Ureter (tissue), 1 donor: Measurements from ENCODE around the gene EMILIN2. TPM values are rescaled to one million over a fixed set of nuclear protein-coding genes. Genes with fewer than 3 reads are reported as not detected.
A peak's percentile ranks its signal among the peaks of the same experiment; 100 is the strongest.

ENCODE experiments used
- DNase-seq: peaks from one replicate; pipeline ENCODE4 v3.0.0-alpha.2; 2020; ENCODE audit warnings: low spot score
- total RNA-seq: library from RNA; stranded (reverse); gene quantifications from one replicate; pipeline ENCODE4 v1.2.4, GENCODE V29; 2023
- donor health status: DM: yes; HTN: yes; CAD: no.

EMILIN2 gene
- total RNA-seq, 1 donor from 2014 or later, result 17.5 TPM

DNA sequence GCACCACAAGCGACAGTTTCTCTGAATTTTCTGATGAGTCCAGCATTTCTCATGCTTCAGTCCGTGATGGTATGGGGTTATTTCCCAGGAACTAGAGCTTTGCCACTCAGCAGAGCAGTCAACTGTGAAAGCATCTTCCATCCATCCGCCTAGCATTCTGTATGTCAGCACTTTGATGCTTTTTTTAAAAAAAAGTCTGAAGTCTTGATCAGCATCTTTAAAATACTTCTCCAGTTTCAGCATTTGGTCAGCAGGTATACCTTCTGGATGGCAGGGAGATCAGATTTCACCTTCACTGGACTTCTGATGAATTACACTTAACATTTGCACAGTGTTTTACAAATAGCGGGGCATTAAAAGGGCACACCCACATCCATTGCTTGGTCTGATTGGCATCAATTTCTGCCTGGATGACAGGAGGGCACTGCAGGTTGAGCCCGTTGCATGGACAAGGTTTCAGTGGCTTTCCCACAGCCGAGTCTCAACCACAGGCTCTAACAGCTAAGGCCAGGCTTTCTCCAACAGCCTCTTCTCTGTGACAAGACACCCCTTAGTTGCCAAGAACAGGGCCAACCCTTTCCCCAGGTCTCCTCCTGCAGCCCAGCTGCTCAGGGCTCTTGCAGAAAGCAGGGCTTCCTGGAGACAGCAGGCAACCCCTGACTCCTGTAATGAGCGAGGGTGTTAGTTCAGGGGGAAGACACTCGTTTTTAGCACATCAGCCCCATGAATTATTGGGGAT is 54.0 kb downstream of the EMILIN2 start:
- DNase-seq, result no peak

DNA sequence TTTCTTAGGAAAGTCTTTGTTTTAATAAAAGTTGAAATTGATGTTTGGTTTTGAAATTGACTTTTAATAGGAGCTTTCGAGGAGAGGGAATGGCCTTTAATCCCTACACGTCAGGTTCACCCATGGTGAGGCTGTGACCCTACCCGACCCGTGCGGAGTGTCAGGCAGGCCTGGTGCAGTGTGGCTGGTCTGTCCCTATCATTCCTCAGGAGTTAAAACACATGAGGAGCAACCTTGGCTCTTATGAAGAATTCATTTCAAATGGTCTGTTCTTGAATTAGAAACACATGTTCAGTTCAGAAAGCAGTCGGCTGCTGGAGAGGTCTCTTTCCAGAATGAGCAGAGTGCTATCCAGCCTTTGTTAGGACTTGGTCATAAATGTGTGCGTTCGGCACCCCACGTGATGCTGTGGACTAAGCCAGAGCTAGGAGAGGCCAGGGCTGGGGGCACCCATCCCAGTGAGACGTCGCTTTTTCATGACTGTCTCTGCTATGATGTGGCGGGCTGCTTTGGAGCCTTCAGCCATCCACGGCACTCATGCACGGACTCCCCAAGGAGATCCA is 54.7 kb downstream of the EMILIN2 start:
- DNase-seq, result no peak

DNA sequence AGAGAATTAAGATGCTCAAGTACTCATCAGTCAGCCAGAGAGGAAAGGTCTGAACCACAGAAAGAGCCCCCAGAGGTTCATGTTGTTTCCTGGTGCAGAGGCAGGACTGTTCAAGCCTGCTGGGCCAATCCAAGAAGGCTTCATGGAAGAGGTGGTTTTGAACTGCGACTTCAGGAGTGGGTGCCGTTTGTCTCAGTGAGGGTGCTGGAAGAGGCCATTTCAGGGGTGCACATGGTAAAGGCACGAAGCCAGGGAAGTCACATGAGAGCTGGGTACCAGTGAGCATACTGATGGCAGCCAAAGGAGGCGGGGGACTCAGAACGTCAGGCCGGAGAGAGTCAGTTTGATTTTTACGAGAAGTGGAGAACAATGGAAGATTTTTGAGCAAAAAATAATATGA is 55.5 kb downstream of the EMILIN2 start:
- no peak for DNase-seq

DNA sequence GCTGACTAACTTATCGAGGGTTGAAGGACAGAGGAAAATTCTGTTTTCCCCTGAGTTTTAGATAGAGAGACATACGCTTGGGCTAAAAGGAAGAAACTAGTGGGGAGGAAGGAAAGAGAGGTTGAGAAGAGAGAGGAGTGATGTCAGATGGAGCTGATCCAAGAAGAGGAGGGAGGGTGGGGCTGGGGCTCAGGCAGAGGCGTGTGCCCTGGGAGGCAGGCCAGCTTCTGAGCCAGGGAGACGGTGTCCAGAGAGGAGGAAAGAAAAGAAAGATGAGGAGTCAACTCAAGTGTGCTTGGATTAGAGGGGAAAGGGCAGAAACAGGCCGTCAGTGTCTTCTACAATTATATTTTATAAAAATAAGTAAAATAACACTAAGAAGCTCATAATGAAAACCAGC is 56.2 kb downstream of the EMILIN2 start:
- DNase-seq, result peak; percentile 71

DNA sequence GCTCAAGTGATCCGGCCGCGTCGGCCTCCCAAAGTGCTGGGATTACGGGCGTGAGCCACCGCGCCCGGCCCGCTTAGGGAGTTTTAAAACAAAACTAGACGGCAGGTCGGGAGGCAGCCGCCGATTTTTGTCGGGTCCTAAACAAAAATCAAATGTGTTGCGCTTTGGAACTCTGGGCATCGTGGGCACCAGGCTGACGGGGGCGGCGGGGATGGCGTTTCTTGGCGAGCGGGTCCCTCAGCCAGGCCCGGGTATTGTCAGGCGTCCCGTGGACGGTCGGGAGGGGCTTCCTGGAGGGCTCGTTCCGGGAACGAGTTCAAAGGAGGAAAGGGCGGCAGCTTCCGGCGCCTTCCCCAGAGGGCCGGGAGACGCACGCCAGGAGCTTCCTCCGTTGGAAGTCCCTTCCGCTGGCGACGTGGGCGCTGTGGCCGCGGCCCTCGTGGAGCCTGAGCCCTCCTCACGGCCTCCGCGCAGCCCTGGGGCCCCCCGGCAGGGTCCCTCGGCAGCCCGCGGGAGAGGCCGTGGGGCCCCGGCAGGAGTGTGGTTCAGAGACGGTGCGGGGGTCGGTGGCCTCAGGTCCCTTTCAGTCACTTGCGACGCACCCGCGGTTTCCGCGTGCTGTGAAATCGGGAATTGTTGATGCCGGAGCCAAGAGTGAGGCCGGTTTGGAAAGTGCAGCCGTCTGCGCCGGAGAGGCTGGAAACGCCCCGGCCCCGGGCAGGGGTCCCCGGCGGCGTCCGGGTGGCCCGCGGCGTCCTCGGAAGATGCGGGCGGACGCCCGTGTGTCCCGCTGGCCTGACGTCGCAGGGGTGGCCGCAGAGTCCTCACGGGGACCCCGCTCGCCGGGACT is 59.3 kb downstream of the EMILIN2 start:
- peak; percentile 82 for DNase-seq

DNA sequence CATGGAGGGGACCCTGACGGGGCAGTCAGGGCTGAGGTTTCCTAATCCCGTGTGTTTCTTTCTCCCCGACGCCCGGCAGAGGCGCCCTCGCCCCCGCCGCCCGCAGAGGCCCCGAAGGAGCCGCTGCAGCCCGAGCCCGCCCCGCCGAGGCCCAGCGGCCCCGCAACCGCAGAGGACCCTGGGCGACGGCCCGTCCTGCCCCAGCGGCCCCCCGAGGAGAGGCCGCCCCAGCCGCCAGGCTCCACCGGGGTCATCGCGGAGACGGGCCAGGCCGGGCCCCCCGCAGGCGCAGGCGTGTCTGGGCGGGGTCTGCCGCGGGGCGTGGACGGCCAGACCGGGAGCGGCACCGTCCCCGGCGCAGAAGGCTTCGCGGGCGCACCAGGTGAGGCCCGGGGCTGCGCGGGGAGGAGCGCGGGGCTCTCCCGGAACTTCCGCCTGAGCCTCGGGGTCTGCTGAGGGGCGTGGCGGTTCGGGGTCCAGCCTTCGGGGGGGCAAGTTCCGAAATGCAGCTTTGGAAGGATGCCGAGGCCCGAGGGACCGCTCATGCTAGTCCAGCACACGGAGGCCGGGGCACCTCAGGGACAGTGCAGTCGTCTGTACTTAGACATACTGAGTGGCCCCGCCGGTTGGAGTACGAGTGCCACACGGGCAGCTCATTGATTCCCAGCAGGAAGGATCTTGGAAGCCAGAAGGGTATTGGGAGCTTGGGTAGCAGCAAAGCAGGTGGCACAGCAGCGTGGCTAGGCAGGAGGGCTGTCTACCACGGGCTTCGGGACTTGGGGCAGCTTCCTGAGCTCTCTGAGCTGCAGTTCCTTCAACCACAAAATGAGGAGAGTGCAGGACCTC is 60.1 kb downstream of the EMILIN2 start:
- DNase-seq, result no peak

DNA sequence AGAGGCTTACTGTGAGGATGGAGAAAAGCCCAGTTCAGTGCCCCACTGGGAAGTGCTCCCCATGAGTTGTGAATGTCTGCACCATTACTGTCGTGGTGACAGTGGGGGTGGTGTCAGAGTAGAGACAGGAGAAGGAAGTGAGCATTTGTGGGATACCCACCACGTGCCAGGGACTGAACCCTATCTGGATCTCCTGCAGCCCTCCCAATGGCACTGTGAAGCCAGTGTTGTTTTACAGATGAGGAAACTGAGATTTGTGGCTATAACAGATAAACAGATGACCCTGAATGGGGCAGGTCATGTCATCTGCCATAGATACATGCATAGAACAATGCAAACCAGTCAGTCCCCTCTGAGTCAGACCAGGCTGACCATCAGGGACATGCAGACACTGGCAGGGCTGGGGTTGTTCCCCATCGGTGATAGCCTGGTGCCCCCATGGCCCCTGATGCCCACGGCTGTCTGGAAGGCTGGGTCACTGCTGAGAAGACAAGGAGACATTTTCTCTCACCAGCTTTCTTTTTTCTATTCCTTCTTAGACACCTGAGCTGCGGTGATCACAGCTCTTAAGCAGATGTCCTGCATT is 60.8 kb downstream of the EMILIN2 start:
- no peak for DNase-seq

DNA sequence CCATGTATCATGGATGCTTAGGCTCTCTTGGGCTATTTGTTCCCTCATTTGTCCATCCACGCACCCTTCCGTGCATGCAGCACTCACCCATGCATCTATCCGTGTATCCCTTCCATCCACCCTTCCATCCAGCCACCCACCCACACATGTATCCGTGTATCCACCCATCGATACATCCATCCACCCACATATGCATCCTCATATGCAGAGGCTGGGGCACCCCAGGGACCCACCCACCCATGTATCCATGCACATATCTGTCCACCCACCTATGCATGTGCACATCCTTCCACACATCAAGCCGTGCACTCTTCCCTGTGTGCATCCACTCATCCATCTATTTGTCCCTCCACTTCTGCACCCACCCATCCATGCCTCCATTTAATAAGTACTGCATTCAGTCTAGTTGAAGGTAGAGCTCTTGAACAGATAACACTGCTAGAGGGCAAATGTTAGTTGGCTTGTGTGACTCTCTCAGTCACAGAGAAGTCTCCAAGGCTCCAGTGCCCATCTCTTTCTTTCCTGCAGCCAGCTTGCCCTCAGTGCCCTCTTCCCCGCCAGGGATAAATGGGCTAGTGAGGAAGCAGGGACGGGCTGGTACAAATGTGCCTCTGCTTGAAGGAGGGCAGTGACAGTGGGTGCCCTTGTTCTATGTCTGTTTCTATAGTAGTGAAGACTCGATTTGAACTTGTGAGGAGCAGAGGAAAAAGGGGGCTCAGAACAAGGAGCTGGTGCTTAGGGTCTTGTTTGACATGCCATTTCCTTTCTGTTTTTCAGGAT is 61.5 kb downstream of the EMILIN2 start:
- no peak for DNase-seq

DNA sequence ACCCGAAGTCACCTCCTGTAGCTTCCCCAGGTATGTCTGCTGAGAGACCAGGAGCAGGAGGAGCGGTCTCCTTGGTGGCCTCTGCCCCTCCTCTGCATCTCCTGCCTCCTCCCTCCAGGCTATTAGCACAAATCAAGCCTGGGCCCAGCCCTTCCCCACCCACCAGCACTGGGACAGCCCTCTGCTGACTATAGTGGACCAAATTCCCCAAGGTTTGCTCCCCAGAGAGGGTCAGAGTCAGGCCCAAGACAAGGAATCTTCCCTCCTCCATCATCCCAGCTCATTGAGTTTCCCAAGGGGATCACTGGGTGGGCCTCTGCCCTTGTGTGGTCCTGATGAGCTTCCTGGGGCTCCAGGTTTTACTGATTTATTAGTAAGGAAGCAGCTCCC is 62.1 kb downstream of the EMILIN2 start:
- DNase-seq, result peak; percentile 29

DNA sequence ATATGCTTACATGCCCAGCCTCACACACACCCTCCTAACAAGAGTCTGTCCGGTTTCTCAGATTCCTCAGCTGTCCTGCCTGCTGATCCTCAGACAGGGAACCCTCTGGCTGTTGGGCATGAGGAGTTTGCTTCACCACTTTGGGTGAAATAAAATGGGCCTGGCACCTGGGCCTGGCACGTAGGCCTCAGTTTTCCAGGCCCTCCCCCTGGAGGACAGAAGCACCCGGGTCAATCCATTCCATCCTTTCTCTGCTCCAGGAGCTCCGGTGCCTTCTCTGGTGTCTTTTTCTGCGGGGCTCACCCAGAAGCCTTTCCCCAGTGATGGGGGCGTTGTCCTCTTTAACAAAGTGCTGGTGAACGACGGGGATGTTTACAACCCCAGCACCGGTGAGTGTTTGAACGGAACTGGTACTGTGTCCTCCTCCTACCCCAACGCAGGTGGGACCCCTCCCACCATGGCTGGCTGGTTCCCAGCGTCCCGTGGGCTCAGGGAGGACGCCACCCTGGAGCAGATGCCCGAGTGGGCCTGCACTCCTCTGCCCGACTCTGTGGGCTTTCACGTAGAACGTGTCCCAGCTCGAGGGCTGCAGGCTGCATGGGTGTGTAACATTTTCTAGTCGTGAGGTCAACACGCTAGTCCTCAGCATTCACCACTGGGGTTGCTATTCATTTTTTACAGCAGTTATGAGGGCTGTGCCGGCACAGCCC is 62.8 kb downstream of the EMILIN2 start:
- peak; percentile 29 for DNase-seq

DNA sequence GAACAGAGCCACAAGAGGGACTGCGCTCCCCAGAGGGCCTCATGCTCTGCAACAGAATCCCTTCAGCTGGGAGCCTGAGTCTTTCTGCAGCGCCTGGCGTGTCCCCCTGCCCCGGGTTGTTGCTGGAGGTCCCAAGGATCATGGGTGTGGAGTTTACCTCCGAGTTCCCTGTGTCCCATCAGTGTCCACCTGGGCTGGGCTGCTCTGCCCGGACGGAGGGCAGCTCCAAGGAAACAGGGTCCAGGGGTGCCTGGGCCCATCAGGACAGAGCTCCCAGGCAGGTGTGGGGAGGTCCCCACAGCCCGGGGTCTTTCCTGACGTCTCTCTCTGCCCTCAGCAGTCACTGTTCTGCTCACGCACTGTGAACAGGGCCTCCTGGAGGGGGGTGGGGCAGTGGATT is 63.5 kb downstream of the EMILIN2 start:
- DNase-seq, result peak; percentile 33

DNA sequence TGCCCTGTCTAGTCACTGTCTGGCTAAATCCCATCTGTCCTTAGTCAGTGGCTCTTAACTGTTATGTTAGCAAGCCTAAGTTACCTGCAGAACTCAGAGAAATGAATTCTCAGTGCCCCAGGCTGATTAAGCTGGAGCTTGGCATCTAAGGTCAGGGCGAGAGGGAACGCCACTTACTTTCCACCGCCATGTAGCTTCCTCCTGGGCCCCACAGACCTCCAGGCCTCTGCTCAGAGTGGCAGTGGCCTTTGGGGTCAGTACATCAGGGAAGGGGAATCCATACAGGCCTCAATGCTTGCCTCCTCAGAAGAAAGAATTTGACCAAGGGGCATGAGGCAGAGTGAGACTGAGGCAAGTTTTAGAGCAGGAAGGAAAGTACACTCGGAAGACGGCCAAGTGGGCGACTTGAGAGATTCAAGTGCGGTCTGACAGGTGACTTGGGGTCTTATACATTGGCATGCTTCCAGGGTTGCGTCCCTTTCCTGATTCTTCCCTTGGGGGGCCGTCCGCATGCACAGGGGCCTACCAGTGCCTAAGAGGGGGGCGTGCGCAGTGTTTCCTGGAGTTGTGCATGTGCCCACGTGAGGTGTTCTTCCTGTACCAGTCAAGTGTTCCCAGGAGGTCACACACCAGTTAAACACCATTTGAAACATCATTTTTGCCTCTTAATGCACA is 64.1 kb downstream of the EMILIN2 start:
- DNase-seq, result no peak

DNA sequence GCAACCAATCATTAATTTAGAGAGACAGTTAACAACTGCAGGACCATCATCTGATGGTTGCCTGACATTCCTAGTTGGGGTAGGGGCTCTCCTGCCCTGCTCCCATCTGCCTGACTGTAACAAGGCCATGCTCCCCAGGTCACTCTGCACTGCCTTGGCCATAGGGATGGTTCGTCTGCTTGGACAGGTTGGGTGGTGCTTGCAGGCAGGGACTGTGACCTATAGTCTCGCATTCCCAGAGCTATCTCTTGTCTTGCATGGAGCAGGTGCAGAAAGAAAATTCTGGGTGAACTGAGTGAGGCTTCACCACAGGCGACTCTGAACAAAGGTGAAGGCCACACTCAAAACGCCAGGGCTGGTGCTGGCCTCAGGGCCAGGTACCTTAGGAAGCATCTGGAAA is 64.7 kb downstream of the EMILIN2 start:
- no peak for DNase-seq

DNA sequence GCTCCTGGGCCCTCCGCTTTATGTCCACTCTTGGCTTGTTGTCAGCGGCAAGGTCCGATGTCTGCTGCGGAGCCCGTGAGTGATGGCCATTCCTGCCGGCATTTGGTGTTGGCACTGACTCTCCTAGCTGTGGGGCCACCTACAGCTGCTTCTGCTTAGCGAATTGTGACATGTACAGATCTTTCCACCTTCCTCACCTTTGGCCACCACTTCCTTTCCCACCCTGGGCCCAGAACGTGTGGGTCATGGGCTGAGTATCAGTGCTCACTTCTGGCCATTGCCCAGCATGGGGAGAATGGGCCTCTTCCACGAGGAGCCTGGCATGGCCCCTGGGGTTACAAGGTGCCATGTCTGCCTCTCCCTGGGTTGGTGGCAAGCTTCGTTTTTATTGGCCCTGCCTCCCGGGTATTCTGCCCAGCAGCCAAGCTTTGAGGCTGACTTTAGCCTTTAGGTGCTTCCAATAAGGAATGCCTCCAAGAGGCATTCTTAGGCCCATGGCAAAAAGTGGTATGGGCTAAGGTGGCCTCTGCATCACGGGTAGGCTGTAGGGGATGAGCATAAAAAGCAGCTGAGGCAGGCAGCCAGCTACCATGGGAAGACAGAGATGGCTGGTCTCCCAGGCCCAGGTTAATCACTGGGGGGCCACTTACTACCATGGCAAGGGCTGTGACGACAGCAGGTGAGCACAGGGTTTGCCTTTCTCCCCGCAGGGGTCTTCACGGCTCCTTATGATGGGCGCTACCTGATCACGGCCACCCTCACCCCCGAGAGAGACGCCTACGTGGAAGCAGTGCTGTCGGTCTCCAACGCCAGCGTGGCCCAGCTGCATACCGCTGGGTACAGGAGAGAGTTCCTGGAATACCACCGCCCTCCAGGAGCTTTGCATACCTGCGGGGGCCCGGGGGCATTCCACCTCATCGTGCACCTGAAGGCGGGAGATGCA is 65.8 kb downstream of the EMILIN2 start:
- peak; percentile 40 for DNase-seq

DNA sequence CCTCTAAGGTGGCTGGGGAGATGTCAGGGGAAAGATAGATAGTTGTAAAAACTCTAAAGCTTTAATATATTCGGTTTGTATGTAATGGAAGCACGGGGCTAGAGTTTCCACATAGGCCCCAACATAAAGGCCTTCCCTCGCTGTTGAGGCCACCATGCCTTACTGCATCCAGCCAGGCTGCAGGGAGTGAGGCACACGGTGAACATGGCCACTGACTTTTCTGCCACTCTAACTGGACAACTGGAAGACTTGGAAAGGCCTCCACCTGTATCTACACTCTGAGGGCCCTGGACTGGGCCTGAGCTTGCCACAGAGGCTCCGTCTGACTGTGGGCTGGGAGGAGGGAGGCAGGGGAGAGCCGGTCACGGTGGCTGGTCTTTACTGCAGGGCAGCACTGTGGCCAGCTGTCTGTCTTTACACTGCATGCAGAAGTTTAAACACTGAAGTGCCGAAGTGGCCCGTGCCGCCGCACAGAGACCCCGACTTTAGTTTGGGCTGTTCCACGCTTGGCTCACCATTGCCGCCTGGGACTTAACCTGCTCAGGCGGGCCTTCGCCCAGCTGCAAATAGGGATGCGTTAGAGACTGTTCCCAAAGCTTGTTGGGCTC is 66.7 kb downstream of the EMILIN2 start:
- DNase-seq, result peak; percentile 31

DNA sequence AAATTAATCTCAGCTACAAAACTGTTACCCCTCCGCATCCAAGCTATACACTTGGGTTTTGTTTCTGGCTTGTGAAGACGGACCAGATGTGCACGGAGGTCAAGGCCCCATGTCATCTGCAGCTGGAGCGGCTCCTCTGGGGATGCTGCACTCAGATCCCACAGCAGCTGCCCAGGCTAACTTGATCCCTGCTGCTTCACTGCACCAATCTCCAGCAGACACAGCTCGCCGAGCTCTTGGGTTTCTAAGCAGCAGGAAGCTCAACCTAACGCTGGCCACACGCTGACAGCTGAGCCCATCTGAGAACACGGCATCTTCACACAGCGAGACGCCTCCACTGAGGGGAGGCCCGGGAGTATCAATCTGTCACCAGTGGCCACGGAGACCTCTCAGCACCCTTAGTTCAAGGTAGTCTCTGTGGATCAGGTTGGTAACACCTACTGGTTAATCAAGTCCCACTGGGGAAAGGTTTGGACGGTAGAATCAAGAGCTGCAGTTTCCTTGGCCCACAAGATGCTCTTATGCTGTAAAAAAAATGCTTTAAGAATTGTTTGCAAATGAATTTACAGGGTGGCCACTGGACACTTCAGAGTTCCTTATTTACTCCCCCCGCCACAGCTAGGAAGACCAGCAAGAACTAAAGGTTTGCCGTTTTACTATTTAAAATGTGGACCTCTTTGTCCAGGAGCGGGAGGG is 67.5 kb downstream of the EMILIN2 start:
- peak; percentile 38 for DNase-seq

DNA sequence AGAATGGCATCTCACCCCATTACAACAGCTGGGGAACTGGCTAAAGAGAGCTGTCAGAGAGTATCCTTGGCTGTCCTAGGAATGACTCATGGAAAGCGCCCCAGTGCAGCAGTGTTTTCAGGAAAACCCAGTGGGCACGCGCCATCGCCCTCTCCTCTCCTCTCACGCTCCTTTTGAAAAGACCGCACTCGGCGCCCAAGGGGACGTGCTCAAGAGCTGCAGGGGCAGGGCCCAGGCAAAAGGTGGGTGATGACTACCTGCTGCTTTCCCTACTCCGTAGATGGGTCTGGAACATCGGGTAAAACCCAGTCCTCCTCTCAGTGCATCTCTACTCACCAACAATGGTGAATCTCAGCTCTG is 68.1 kb downstream of the EMILIN2 start:
- DNase-seq, result peak; percentile 27
